Measurements from ENCODE around the gene PPARA. TPM values are rescaled to one million over a fixed set of nuclear protein-coding genes. Genes with fewer than 3 reads are reported as not detected.

Gene PPARA
- total RNA-seq, 1 donor from 2014 or later, result 23.0 TPM

GRCh38 chr22:46201059-46201757 lies 50.9 kb downstream of the PPARA start:
- ChIA-PET CTCF (no interaction called here), POLR2A (no interaction called here)
- DNase-seq (no peak), ATAC-seq (ENCODE audit: low read depth) (no peak)
- intact Hi-C loops (cut with micrococcal nuclease), result no loop called here
- peaks cover 50% of the 10 kb centered on the region for H3K36me3 Mint-ChIP-seq (ENCODE audit: low read depth)
- H3K9me3 Mint-ChIP-seq, result no peaks in the 10 kb centered on the region
- no peaks in the 10 kb centered on the region for H3K27me3 Mint-ChIP-seq
- H3K4me3 Mint-ChIP-seq, result no peak overlapping the region
- no peaks in the 10 kb centered on the region for H3K4me1 Mint-ChIP-seq
- no peak for TF ChIP-seq CTCF (IDR thresholded peaks at IDR 0.05)
- no peak overlapping the region for H3K27ac Mint-ChIP-seq

GRCh38 chr22:46202897-46203600 lies 52.7 kb downstream of the PPARA start:
- no peak for TF ChIP-seq CTCF (IDR thresholded peaks at IDR 0.05)
- ChIA-PET CTCF (no interaction called here), POLR2A (no interaction called here)
- intact Hi-C loops (cut with micrococcal nuclease), result no loop called here
- ATAC-seq (ENCODE audit: low read depth), result no peak
- no peaks in the 10 kb centered on the region for H3K4me1 Mint-ChIP-seq
- H3K9me3 Mint-ChIP-seq, result no peaks in the 10 kb centered on the region
- H3K27ac Mint-ChIP-seq, result no peak overlapping the region
- H3K27me3 Mint-ChIP-seq, result no peaks in the 10 kb centered on the region
- no peak for DNase-seq
- H3K4me3 Mint-ChIP-seq, result no peak overlapping the region
- peaks cover 50% of the 10 kb centered on the region for H3K36me3 Mint-ChIP-seq (ENCODE audit: low read depth)

- Mint-ChIP-seq H3K4me3 (no peak overlapping the region), H3K27me3 (no peaks in the 10 kb centered on the region), H3K4me1 (no peaks in the 10 kb centered on the region), H3K36me3 (ENCODE audit: low read depth) (peaks cover 52% of the 10 kb centered on the region), H3K27ac (no peak overlapping the region), H3K9me3 (peaks cover 2% of the 10 kb centered on the region)
- no peak for ATAC-seq (ENCODE audit: low read depth)
- ChIA-PET CTCF (no interaction called here), POLR2A (no interaction called here)
- TF ChIP-seq CTCF (IDR thresholded peaks at IDR 0.05), result no peak
- no peak for DNase-seq
- intact Hi-C loops (cut with micrococcal nuclease), result no loop called here
Observed at GRCh38 chr22:46203601-46203980, 53.3 kb downstream of the PPARA start.

GRCh38 chr22:46209262-46209661 lies 58.9 kb downstream of the PPARA start:
- no peak for TF ChIP-seq CTCF (IDR thresholded peaks at IDR 0.05)
- H3K9me3 Mint-ChIP-seq, result peaks cover 11% of the 10 kb centered on the region
- POLR2A ChIA-PET, result no interaction called here
- no peaks in the 10 kb centered on the region for H3K4me1 Mint-ChIP-seq
- H3K4me3 Mint-ChIP-seq, result no peak overlapping the region
- no peak for DNase-seq
- ATAC-seq (ENCODE audit: low read depth), result no peak
- intact Hi-C loops (cut with micrococcal nuclease), result no loop called here
- no peaks in the 10 kb centered on the region for H3K27me3 Mint-ChIP-seq
- CTCF ChIA-PET, result no interaction called here
- H3K27ac Mint-ChIP-seq, result no peak overlapping the region
- H3K36me3 Mint-ChIP-seq (ENCODE audit: low read depth), result peaks cover 64% of the 10 kb centered on the region

GRCh38 chr22:46212195-46212594 lies 61.9 kb downstream of the PPARA start:
- no peak for DNase-seq
- no peak for TF ChIP-seq CTCF (IDR thresholded peaks at IDR 0.05)
- no peaks in the 10 kb centered on the region for H3K4me1 Mint-ChIP-seq
- intact Hi-C loops (cut with micrococcal nuclease), result no loop called here
- POLR2A ChIA-PET, result no interaction called here
- ATAC-seq (ENCODE audit: low read depth), result no peak
- no peak overlapping the region for H3K4me3 Mint-ChIP-seq
- peaks cover 11% of the 10 kb centered on the region for H3K9me3 Mint-ChIP-seq
- CTCF ChIA-PET, result no interaction called here
- H3K27ac Mint-ChIP-seq, result no peak overlapping the region
- H3K36me3 Mint-ChIP-seq (ENCODE audit: low read depth), result peaks cover 73% of the 10 kb centered on the region
- no peaks in the 10 kb centered on the region for H3K27me3 Mint-ChIP-seq

Measured in activated B cell treated with CpG ODN at 0.5 μM for 24 hours (primary cell).